ENCODE results near the gene PIGZ.

The PIGZ gene

DNA sequence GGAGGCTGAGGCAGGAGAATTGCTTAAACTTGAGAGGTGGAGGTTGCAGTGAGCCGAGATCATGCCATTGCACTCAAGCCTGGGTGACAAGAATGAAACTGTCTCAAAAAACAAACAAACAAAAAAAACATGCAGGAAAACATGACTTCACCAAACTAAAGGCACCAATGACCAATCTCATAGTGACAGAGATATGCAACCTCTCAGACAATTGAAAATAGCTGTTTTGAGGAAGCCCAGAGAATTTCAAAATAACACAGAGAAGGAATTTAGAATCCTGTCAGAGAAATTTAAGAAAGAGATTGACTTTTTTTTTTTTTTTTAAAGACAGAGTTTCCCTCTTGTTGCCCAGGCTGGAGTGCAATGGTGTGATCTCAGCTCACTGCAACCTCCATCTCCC, 52.4 kb downstream of the PIGZ start:
- no peak for DNase-seq (ENCODE audit: low read depth in 3 of 3)

DNA sequence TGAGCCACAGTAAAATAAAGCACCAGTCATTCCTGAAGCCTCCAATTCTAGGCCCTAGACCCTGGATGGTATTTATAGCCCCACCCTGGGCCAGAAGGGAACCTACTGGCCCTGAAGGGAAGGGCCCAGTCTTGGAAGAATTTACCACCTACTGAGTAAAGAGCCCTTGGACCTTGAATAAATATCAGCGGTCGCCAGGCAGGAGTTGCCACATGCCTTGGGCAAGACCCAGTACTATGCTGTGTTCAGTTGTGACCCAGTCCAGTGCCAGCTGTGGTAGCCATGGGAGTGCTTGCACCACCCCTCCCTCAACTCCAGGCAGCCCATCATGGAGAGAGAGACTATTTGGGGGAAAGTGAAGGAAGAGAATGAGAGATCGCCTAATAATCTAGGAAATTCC, 53.3 kb downstream of the PIGZ start:
- no peak for DNase-seq (ENCODE audit: low read depth in 3 of 3)

DNA sequence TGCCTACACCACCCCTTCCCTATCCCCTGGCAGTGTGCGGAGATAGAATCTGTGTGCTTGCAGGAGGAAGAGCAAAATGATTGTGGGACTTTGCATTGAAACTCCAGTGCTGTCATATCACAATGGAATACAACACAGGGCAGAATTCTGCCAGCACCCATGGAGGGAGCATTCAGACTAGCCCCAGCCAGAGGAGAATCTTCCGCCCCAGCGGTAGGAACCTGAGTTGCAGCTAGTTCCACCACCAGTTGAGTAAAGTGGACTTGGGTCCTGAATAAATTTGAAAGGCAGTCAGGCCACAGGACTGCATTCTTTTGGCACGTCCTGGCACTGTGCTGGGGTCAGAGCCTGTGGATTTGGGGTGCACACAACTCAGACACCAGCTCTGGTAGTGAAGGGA, 53.8 kb downstream of the PIGZ start:
- DNase-seq (ENCODE audit: low read depth in 3 of 3) = no peak

DNA sequence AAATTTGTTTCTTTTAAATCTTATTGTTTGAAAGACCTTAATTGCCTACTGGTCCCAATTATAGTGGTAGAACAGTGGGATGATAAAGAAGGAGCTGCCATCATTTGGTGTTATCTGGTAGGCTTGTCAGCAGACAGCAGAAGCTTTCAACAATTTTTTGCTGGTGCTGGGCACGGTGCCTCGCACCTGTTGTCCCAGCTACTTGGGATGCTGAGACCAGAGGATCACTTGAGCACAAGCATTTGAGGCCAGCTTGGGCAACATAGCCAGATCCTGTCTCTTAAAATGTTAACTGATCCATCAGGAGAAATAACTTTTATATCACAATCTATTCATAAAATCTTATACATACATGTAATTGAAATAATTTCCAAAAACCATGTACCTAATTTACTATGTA, 64.9 kb downstream of the PIGZ start:
- no peak for DNase-seq (ENCODE audit: low read depth in 3 of 3)

DNA sequence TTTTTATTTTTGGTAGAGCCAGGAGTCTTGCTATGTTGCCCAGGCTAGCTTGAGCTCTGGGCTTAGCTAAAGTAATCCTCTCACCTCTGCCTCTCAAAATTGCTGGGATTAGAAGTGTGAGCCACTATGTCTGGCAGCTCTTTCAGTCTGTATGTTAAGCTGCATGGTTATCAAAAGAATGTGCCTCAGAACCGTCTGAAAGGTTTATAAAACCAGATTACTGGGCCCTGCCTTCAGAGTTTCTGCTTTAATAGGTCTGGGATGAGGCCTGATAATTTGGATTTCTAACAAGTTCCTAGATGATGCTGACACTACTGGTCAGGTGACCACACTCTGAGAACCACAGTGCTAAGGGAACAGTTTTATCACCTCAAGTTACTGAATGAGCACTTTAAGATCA, 66.3 kb downstream of the PIGZ start:
- DNase-seq (ENCODE audit: low read depth in 3 of 3) = no peak

DNA sequence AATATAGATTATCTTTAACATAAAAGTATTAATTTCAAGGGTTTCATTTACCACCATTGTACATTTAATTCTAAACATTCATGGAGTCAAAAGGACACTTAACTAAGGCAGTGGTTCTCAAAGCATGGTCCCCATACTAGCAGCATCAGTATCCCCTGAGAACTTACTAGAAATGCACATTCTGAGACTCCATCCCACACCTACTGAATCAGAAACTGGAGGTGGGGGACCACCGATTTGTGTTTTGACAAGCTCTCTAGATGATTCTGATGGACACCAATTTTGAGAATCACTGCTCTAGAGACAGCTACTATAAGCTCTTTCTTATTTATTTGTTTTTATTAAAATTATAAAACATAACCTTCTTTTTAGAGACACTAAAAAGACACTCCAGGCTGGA, 66.9 kb downstream of the PIGZ start:
- DNase-seq (ENCODE audit: low read depth in 3 of 3) = no peak

Data from stimulated activated CD4-positive, alpha-beta T cell treated with anti-CD3 and anti-CD28 coated beads, TNF-alpha, amount 100 ng/mL, for 4 hours (primary cell).